ENCODE measurements around the gene DET1. TPM values are rescaled to one million over a fixed set of nuclear protein-coding genes. Genes with fewer than 3 reads are reported as not detected.

Gene DET1
- total RNA-seq, result 10.2 and 11.0 TPM in 2 replicates

DNA sequence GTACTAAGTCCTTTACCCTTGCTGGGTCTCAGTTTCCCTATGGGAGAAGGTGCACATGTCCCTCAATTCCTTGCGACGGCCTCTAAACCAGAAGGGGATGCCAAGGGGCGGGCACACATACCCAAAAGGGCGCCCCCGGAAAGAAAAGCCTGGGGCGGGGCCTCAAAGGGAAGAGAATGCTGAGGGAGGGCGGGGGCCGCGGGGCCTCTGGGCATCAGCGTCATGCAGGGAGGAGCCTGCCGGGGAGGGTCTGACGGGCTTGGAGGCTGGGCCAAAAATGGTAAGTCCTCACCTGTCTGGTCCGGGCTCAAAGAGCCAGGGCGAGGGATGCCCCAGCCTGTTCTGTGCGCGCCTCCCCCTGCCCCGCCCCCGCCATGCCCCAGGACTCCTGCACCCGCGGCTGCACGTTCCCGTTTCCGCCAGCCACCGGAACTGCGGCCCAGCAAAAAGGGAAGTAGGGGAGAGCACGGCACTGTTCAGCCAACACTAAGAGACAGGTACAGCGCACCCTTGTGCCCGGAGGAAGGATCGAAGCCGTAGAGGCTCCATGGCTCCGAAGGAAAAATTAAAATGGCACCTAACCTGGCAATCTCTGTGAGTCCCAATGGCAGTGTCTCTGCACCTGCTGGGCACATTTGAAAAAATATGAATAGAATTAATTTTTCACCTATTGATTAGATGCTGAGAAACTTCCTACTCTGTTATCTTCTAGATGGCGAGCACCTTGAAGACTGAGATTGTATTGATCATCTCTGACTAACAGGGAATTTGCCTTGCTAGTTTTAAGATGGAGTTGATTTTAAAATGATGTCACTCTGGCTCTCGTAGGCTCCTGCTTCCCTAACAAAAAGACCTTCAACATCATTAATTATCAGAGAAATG is at the start of gene DET1:
DET1 (minus strand) TSS at position 434 of the 882 bp plus-strand sequence. CDS start 14,976 bp downstream, outside the sequence.

GRCh38 chr15:88467073-88467934 is 79.2 kb downstream of the DET1 start, which contains the start of the genes MRPL46 and MRPS11:
Gene MRPL46, minus strand, starts transcription at chr15:88467388. Its CDS starts 11 bp downstream, at chr15:88467377.
Gene MRPS11, plus strand, starts transcription at chr15:88467708. Its CDS starts 10 bp downstream, at chr15:88467718.

Small RNAs within 50 kb of the gene (small RNA-seq; reads per million reads assigned to genes)
- not detected for gene AC013489.2

Other genes starting within 250 kb of the DET1 start
- 12.0 and 14.1 TPM in 2 replicates for gene MRPL46, start 79.3 kb downstream of the DET1 start, total RNA-seq
- 23.0 and 26.3 TPM in 2 replicates for gene MRPS11, start 79.0 kb downstream of the DET1 start, total RNA-seq
- 25.3 and 33.7 TPM in 2 replicates for gene AEN, start 74.7 kb upstream of the DET1 start, total RNA-seq
- 7.9 and 9.4 TPM in 2 replicates for gene ISG20, start 92.3 kb upstream of the DET1 start, total RNA-seq

Measured in articular chondrocyte of knee joint (primary cell).